ENCODE data around the gene DLG5. TPM values are rescaled to one million over a fixed set of nuclear protein-coding genes. Genes with fewer than 3 reads are reported as not detected.

Gene DLG5
- total and polyA plus RNA-seq, 10 of the 15 experiments (the other 5 are each of a cell fraction or from before 2014, with no cell fraction given) = 0.18 to 6.6 (median 2.7) TPM

GRCh38 chr10:77836299-77836820 is 90.2 kb downstream of the DLG5 start (continued):
- no peak for TF ChIP-seq ETV6 (conservative IDR thresholded peaks at IDR 0.05 in 1 of 2, IDR thresholded peaks at IDR 0.05 in 1 of 2; ENCODE audit: borderline replicate concordance in 1 of 2, low read depth in 1 of 2)
- TF ChIP-seq SUZ12 (IDR thresholded peaks at IDR 0.05; ENCODE audit: unreplicated experiment) = no peak

GRCh38 chr10:77835669-77836086 is 90.9 kb downstream of the DLG5 start:
- Histone ChIP-seq H4K20me1 (ENCODE audit: control insufficient read depth, insufficient read depth) (no peaks in the 10 kb centered on the region), H2AFZ (ENCODE audit: control insufficient read depth, low read depth, low read length) (no peak overlapping the region), H3K4me2 (ENCODE audit: control insufficient read depth, insufficient read depth) (no peak overlapping the region), H3K9ac (ENCODE audit: control insufficient read depth, insufficient read depth, low read length) (no peak overlapping the region), H3K9me3 (replicated peaks; ENCODE audit: control insufficient read depth, insufficient read depth, low read length) (no peaks in the 10 kb centered on the region), H3K27me3 (replicated peaks in 1 of 2; ENCODE audit: control insufficient read depth in 2 of 2, insufficient read depth in 2 of 2, low read length in 1 of 2) (no peaks in the 10 kb centered on the region), H3K36me3 (ENCODE audit: control insufficient read depth in 2 of 2, insufficient read depth in 2 of 2, low read length in 1 of 2) (peaks cover 0 to 2% of the 10 kb centered on the region in 2 experiments; a peak in 2 of 4 replicates), H3K27ac (ENCODE audit: control insufficient read depth, insufficient read depth) (peak overlapping the region; percentile 57), H3K4me3 (no peak overlapping the region), H3K4me1 (ENCODE audit: control insufficient read depth, insufficient read depth, low read length) (peaks cover 11% of the 10 kb centered on the region), H3K79me2 (ENCODE audit: control insufficient read depth, insufficient read depth, low read length) (no peaks in the 10 kb centered on the region)
- ATAC-seq (no peak), FAIRE-seq (no peak), DNase-seq (ENCODE audit: low read depth, low spot score) (no peak)
- ChIA-PET CTCF (interaction anchor here (0.9 to 8.0 kb wide), 5 partner anchors 10 to 662 kb away, joined by 3 to 175 read pairs (median 5); no protein-coding TSS in a partner anchor), POLR2A (interaction anchor here (1.2 kb wide), 1 partner anchor 12 kb away, joined by 4 read pairs; no protein-coding TSS in a partner anchor), RAD21 (ENCODE audit: unreplicated experiment) (interaction anchor here (1.9 to 3.6 kb wide), 2 partner anchors 118 to 124 kb away, joined by 11 to 20 read pairs; no protein-coding TSS in a partner anchor), SMC1A (ENCODE audit: uncharacterized antibody, unreplicated experiment) (interaction anchor here (1.7 to 3.8 kb wide), 3 partner anchors 16 to 123 kb away, joined by 5 to 34 read pairs (median 12); no protein-coding TSS in a partner anchor)
- 89% methylated on average over 14 of the region's 14 CpGs for WGBS (ENCODE audit: insufficient coverage, insufficient replicate concordance, low lambda C conversion rate, missing lambda C conversion rate)
- BruUV-seq (replicated peaks) = no TSS peak
- intact Hi-C loops (cut with micrococcal nuclease; ENCODE audit: unreplicated experiment) = loop anchor here (5.0 kb wide), 1 partner anchor 668 kb away; no protein-coding TSS in a partner anchor
- in situ Hi-C loops (cut with MboI) = loop anchor here (5.0 kb wide), 1 partner anchor 118 kb away; no protein-coding TSS in a partner anchor
- TF ChIP-seq ZNF687 (IDR thresholded peaks at IDR 0.05) (no peak), RELA (IDR thresholded peaks at IDR 0.05; ENCODE audit: borderline replicate concordance, partially characterized antibody) (no peak), NKRF (conservative IDR thresholded peaks at IDR 0.05) (no peak), ETV6 (conservative IDR thresholded peaks at IDR 0.05 in 1 of 2, IDR thresholded peaks at IDR 0.05 in 1 of 2; ENCODE audit: borderline replicate concordance in 1 of 2, low read depth in 1 of 2) (no peak), ATF7 (IDR thresholded peaks at IDR 0.05; ENCODE audit: low read depth) (no peak), MLLT1 (IDR thresholded peaks at IDR 0.05) (no peak), ATF3 (IDR thresholded peaks at IDR 0.05; ENCODE audit: borderline replicate concordance, extremely low read depth, low read depth, low read length) (no peak), MYB (IDR thresholded peaks at IDR 0.05; ENCODE audit: borderline replicate concordance, low read depth, low read length) (no peak), SIX5 (IDR thresholded peaks at IDR 0.05; ENCODE audit: low read depth, low read length, severe bottlenecking) (no peak), DPF2 (IDR thresholded peaks at IDR 0.05) (no peak), SPI1 (IDR thresholded peaks at IDR 0.05; ENCODE audit: borderline replicate concordance, insufficient read depth, low read depth, low read length) (no peak), SMARCA5 (IDR thresholded peaks at IDR 0.05) (no peak)
